GM19351 (cell line): ENCODE data around the gene CA7.
"Not testable (repeated sequence)": the region's sequence is repeated elsewhere in the genome, so short reads cannot be mapped to it uniquely, and the experiment has no call there.

Experiments
- ATAC-seq: cut with Tn5 transposase; IDR thresholded peaks from one replicate; pipeline ENCODE4 v1.9.1; 2021; ENCODE audit warnings: mild to moderate bottlenecking, moderate library complexity; ENCODE audit not compliant: unreplicated experiment

CA7 gene

GRCh38 chr16:66895999-66896398, 51.8 kb downstream of the CA7 start:
- ATAC-seq: no peak

GRCh38 chr16:66896682-66897081, 52.5 kb downstream of the CA7 start:
- ATAC-seq: not testable (repeated sequence)

GRCh38 chr16:66898207-66898606, 54.0 kb downstream of the CA7 start:
- no peak for ATAC-seq

GRCh38 chr16:66898933-66899309, 54.7 kb downstream of the CA7 start:
- ATAC-seq: no peak

GRCh38 chr16:66899310-66899944, 55.2 kb downstream of the CA7 start:
- no peak for ATAC-seq

- ATAC-seq: no peak
Measured at GRCh38 chr16:66899945-66900710, 55.9 kb downstream of the CA7 start.

GRCh38 chr16:66900721-66901441, 56.7 kb downstream of the CA7 start:
- no peak for ATAC-seq

- ATAC-seq: no peak
Measured at GRCh38 chr16:66901626-66902025, 57.4 kb downstream of the CA7 start.

GRCh38 chr16:66902648-66903543, 58.7 kb downstream of the CA7 start:
- no peak for ATAC-seq
